ENCODE measurements around the gene DPYD.

DPYD gene

DNA sequence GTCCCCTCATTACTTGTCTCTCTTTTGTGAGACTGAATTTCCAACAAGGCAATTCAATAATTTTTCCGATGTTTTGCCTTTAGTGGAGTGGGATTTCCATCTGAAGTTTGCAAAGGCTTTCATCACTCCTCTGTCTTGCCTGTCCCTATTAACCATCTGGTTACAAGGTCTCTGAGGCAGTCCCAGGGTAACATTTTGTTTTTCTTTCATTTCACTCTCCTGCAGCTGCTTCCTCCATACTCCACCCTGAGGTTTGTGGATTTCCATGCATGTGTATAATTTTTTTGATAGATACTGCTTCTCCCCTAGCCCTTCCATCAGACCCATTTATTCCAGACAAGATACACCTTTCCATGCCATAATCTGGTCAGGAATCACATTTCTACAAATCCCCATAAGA is 832.4 kb downstream of the DPYD start:
- no peak for DNase-seq (ENCODE audit: low spot score)

DNA sequence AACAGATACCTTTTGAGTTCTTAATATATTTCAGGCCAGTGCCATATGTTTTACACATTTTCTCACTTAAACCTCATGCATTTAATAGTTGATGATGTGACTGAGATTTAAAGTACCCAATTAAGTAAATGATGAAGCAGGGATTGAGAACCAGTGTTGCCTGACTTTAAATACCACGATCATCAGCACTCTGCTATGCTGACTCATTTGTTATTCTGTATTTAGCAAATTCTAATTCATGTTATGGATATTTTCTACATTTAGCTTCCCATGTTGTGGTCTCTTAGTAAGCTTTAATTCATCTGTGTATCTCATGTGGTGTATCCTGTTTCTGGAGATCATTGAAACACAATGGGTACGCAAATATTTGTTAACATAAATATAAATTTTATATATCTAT is 836.3 kb downstream of the DPYD start:
- no peak for DNase-seq (ENCODE audit: low spot score)

DNA sequence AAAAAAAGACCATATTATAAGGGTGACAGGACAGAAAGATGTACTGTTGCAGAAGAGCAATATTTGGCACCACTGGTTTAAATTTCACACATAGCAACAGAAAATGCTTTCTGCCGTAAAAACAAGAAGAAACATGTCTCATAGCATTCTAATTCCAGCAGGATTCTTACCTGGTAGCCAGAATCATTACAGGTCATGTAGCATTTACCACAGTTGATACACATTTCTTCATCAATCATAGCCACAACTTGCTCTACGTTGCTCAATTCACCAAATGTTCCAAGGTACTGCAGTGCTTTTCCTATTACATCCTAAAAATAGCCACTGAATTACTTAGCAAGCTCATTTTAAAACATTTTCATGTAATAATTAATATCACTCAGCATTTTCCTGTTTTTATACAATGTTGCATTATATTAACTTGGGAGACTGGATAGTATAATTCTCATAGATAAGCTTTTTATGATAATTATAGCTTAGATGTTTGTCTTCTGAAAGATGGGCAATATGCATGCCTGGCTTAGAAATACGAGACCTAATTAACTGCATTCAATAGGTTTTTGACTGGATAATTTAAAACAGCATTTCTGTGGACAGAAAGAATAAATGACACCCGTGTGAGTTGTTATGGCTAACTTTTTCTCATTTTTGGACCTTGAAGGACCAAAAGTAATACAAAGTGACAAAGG is 838.5 kb downstream of the DPYD start:
- DNase-seq (ENCODE audit: low spot score) = no peak

DNA sequence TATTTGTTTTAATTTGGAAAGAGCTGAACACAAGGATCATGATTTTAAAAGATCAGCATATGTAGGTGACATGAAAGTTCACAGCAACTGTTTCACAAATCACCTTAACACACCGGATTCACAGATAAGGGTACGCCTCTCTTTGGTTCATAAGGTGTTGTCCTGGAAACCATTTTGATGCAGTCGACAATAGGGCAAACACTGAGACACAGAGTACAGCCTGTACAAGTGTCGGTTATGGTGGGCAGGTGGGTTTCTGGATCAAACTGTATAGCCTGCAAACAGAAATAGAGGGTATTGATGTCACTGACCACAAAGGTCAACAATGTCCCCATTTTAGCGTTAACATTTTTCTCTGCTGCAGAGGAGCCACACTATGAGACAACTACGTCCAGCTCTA is 842.0 kb downstream of the DPYD start:
- no peak for DNase-seq (ENCODE audit: low spot score)

DNA sequence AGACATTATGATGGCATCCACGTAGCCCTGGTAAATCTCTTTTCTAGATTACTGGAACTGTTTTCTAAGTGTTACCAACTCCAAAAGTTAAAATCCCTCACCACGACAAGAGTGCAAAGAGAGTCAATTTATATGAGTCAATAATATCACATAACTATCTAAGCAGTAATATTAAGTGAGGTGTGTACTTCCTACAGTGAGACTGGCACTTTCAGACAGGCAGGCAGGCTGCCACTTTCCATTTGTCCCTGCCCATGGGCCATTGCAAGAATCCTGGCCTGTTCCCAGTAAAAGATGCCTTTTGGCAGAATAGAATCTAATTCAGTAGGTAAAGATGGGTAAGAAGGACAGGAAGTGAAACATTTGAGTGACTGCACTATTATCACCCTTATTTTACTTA is 843.6 kb downstream of the DPYD start:
- DNase-seq (ENCODE audit: low spot score) = no peak

DNA sequence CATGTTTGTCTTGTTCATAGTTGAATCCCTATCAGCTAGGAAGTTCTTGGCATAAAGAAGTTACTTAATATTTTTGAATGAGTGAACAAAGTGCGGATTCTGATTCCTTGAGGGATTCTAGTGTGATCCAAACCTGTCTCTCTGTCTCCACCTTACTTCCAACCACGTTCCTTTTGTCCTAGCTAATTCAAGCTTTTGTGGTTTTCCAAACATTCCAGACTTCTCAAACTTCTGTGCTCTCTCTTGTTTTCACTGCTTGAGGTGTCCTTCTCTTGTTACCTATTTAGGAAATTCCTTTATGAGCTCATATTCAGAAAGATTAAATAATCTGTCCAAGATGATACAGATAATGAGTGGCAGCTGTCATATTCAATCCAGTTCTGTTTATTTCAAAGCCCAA is 846.1 kb downstream of the DPYD start:
- DNase-seq (ENCODE audit: low spot score) = no peak

DNA sequence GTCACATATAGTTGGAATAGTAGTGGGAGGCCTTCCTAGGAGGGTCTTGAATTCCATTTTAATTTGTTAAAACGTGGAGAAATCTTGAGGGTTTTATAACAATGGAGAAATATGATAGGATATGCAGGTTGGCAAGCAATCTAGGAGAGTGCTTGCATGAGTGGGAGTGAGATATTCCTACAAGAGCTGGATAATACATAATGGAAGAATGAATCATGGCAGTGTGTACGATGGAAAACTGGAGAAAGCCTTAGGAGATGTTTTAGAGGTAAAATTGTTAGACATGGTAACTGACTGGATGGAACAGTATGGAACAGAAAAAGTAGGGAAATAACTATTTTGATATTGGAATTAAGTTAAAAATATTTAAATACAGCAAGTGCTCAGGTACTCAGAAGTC is 846.9 kb downstream of the DPYD start:
- DNase-seq (ENCODE audit: low spot score) = no peak

DNA sequence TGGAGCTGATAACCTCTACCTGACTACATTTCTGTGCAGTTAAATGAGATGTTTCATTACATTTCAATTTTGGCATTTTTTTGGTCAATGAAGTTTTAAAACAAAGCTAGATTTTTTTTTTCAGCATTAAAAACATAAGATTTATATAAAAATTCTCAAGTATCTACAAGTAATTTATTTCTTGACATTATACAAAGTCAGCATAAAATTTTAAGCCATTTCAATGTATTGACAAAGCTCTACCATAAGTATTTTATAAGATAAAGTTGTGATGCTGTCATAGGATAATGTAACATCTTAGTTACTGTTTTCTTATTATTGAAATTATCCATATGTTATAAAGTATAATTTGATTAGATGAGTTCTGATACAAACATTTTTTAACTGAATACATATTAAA is 847.7 kb downstream of the DPYD start:
- DNase-seq (ENCODE audit: low spot score) = no peak

DNA sequence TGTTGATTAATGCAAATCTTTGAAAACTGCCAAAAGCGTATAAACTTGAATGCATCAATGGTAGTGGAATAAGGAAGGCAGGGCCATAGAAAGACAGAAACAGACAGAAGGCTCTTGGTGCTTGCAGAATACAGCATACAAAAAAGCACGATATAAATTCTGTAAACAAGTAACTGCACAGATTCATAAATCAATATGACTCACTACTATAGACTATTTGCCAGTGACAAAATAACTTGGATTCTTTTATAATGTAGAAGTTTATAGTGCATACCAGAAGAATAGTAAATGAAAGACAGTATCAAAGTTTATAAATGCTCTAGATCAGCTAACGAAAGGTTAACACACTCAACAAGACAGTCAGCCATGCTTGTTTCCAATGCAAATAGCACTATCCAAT is 849.7 kb downstream of the DPYD start:
- DNase-seq (ENCODE audit: low spot score) = no peak

DNA sequence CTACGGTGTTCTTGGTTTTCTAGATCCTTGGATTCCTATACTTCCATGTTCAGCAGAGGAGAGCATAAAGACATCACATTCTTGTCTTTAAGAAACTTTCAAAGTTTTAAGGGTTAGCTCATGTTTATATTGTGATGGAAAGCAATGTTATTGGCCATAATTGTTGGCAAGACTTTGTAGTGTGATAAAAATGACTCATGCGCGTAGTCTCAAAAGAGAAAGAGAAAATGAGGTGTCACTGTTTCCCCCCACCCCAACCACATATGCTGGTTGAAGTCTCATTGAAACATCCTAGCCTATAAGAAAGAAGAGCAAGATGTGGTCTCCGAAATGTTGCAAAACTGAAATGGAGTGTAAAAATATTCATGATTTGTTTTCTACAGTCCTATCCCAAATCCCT is 850.5 kb downstream of the DPYD start:
- DNase-seq (ENCODE audit: low spot score) = no peak

DNA sequence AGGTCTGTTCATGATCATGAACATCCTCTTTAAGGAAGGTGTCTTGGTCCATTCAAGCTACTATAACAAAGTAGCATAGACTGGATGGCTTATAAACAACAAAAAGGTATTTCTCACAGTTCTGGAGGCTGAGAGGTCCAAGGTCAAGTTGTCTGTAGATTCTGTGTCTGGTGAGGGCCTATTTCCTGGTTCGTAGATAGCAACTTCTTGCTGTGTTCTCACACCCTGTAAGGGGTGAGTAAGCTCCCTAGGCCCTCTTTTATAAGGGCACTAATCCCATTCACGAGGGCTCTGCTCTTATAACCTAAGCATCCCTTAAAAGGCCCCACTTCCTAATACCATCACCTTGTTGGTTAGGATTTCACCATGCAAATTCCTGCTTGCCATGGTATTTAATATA is 851.5 kb downstream of the DPYD start:
- no peak for DNase-seq (ENCODE audit: low spot score)

DNA sequence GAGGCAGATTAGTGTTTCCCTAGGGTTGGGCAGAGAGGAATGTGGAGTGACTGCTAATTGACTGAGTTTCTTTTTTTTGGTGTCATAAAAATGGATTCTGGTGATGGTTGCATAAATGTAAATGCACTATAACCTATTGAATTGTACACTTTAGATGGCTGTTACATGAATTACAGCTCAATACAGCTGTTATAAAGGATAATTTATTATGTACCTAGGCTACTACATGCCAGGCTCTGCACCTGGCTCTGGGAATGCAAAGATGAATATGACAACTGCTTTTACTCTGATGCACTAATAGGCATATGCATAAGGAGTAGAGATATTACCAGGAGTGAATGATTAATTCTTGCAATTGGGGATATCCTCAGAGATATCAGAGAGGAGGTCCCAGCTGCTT is 854.0 kb downstream of the DPYD start:
- no peak for DNase-seq (ENCODE audit: low spot score)

DNA sequence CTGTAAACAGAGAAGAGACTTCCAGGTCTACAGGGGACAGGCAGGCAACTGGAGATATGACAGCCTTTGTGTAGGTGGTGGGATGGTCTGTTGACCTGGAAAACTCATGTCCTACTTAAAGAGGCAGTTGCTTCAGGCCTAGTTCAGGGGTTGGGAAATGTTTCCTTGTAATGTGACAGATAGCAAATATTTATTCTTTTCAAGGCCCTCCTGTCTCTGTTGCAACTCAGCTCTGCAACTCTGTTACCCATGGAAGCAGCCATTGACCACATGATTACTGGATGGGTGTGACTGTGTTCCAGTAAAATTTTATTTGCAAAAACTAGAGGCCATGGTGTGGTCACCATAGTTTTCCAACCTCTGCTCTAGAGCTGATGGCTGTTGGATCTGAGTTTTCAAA is 857.3 kb downstream of the DPYD start:
- no peak for DNase-seq (ENCODE audit: low spot score)

DNA sequence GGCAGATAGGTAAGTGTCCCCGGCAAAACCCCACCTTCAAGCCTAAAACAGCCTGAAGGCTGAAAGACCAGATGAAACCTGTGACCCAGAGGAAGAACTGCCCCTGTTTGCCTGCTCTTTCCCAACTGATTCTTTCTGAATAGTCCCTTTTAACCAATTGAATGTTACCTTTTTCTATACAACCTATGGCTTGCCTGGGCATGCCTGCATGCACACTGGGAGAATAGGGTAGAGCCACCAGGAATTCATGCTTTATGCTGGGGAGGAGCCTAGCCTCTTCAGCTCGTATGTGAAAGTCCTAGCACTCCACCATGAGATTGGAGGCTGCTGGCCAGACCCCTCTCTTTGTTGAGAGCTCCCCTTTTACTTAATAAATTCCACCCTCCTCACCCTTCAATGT is 859.2 kb downstream of the DPYD start:
- DNase-seq (ENCODE audit: low spot score) = no peak

DNA sequence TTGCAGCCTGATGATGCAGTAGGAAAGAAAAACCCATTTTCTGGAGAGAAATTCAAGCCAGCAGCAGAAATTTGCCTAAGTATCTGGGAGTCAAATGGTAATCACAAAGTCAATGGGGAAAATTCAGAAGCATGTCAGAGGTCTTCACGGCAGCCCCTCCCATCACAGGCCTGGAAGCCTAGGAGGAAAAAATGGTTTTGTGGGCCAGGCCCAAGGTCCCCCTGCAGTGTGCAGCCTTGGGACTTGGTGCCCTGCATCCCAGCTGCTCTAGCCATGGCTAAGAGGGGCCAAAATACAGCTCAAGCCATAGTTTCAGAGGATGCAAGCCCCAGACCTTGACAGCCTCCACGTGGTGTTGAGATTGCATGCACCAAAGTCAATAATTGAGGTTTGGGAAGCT is 864.4 kb downstream of the DPYD start:
- no peak for DNase-seq (ENCODE audit: low spot score)

DNA sequence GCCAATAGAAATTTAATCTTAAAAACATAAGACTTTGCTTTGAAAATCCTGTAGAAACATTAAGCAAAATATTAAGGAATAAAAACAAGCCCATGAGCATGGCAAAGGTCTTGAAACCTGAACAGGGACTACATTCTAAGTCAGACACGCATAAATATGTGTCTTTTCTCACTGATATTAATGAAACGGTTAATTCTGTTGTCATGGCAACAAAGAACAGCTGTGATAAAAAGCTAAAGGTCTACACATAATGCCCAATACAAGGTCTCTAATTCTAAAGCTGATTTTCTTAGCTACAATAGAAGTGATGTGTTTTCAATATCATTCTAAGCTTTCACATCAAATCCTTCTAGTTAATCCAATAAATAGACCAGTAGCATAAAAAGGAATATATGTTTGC is 867.6 kb downstream of the DPYD start:
- no peak for DNase-seq (ENCODE audit: low spot score)

DNA sequence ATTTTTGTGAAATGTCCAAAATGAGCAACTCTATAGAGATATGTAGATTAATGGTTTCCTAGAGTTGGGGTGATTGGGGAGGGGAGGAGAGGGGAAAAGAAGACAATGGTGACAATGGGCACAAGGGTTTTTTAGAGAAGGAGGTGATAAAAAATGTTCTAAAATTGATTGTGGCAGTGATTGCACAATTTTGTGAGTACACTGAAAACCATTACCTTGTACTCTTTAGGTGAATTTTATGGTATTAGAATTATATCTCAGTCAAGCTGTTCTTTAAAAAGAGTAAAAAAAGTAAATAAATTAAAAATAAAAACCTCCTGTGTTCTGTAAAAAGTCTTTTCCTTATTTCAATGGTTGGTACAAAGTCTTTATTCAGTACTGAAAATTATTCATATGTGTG is 869.0 kb downstream of the DPYD start:
- DNase-seq (ENCODE audit: low spot score) = no peak

DNA sequence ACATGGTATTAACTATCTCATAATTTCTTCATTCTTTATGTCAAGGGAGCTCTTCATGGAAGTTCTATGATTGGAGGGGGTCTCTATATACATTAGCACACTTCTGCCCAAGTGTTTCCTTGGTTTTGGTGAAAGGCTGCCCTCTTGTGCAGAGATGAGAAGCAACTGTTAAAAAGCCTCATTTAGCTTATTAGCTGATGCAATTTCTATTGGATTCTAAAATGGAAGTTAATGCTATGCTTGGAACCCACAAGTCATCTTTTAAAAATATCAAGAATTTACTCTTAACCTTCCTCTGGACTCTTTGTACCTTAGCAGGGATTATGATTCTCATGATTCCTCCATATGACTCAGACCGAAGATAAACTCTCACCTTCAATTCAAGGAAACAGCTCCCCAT is 870.3 kb downstream of the DPYD start:
- no peak for DNase-seq (ENCODE audit: low spot score)

DNA sequence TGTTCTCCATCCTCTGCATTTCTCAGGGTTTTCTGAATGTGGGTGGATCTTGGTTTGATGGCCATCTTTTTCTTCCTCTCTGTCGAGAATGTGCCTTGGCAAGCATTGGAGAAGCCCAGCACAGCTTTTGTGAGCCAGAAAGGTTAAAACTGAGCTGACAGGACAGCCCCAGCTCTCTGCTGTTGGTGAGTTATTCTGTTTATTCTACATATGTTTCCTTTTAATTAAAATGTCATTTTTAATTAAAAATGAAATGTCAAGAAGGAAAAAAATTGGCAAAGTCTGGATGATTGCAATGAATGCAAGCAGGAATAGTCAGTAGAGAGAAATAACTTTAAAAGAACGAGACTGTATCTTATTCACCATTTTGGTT is 873.4 kb downstream of the DPYD start:
- no peak for DNase-seq (ENCODE audit: low spot score)

DNA sequence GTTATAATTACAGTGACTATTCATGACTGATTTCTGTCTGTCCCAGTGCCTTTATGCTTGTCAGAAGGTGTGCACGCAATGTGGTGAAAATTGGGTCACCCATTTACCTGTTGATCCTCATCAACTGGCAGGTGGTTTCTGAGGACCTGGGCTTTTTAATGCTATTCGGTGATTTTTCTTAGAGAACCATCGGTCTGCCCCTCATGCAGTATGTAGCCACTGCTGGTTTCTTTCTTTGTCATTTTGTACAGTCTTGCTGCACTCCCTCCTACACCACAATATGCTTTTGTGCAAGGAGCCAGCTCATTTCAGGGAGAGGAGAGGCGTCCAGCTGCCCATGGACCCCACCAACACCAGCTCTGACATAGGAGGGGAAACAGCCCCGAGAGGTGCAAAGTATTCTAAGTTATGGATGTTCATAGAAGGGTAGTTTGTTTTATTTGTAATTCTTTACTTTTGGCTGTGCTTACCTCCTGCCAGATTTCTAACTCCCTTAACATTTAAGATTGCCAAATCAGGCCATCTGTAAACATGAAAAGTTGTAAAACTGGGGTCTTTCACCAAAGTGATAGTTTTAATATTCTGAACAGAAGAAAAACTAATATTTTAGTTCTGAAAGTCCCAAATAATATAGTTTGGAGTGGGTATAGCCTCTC is 873.9 kb downstream of the DPYD start:
- no peak for DNase-seq (ENCODE audit: low spot score)

DNA sequence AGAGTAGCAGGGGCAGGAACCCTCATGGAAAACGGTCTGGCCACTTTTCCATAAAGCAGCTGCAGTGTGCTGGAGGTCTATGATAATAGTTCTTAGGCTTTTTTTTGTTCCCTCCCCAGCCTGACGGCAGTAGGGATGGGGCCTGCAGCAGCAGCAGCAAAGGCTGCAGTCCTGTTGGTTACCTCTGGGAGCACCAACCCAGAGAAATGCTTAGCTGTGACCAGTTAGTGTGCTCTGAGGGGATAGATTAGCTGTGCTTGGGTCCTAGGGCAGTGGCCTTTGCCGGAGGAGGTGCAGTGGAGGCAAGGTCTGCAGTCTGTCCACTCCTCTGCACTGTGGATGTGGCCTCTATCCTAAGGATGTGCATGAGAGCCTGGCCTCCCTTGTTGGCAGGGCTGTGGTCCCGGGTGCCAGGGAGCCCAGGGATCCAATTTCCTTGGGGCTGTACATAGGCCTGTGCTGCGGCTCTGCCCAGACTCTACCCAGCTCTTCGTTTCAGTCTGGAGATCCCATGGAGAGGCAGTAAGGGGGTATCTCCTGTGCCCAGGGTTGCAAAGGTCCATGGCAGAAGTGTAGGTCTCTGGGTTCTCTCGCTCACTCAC is 876.6 kb downstream of the DPYD start:
- no peak for DNase-seq (ENCODE audit: low spot score)

DNA sequence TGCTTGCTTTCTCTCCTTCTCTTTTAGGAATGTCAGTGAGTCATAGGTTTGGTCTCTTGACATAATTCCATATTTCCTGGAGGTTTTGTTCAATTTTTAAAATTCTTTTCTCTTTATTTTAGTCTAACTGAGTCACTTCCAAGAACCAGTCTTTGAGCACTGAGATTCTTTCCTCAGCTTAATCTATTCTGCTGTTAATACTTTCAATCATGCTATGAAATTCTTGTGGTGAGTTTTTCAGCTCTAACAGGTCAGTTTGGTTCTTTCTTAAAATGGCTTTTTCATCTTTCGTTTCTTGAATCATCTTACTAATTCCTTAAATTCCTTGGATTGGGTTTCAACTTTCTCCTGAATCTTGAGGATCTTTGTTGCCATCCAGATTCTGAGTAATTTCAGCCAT is 878.3 kb downstream of the DPYD start:
- no peak for DNase-seq (ENCODE audit: low spot score)

DNA sequence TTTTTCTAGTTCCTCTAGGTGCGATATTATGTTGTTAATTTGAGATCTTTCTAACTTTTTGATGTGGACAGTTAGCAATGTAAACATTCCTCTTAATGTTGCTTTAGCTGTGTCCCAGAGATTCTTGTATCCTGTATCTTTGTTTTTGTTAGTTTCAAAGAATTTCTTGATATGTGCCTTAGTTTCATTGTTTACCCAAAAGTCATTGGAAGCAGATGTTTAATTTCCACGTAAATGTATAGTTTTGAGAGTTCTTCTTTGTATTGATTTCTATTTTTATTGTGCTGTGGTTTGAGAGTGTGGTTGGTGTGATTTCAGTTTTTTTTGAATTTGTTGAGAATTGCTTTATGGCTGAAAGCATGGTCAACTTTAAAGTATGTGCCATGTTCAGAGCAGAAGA is 879.8 kb downstream of the DPYD start:
- no peak for DNase-seq (ENCODE audit: low spot score)

DNA sequence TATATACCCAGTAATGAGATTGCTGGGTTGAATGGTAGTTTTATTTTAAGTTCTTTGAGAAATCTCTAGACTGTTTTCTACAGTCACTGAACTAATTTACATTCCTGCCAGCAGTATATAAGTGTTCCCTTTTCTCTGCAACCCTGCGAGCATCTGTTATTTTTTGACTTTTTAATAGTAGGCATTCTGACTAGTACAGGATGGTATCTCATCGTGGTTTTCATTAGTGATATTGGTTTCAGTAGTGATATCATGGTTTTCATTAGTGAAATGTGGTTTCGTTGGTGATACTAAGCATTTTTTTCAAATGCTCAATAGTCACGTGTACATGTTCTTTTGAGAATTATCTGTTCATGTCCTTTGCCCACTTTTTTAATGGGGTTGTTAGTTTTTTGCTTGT is 882.4 kb downstream of the DPYD start:
- no peak for DNase-seq (ENCODE audit: low spot score)
